ENCODE results near the gene TRAFD1.
"Not testable (repeated sequence)": the region's sequence is repeated elsewhere in the genome, so short reads cannot be mapped to it uniquely, and the experiment has no call there.

TRAFD1 gene

GRCh38 chr12:112125250-112125999, at the start of gene TRAFD1:
Gene TRAFD1, plus strand, starts transcription at chr12:112125560. Its CDS starts 4,963 bp downstream, at chr12:112130523.
- peak within 1 kb of the TSS; percentile 80 to 93 for H3K27ac ChIP-seq (ENCODE audit: low read depth in 2 of 2, low read length in 2 of 2)
- H3K9me3 ChIP-seq (ENCODE audit: control insufficient read depth in 2 of 2, low read length in 2 of 2) = no peaks in the 10 kb centered on the region
- H3K4me3 ChIP-seq (ENCODE audit: low read length in 2 of 2) = peak within 1 kb of the TSS; percentile 92 to 99
- H3K9ac ChIP-seq (ENCODE audit: low read depth in 1 of 2, low read length in 2 of 2) = peak within 1 kb of the TSS; percentile 93 to 97
- H3K36me3 ChIP-seq (ENCODE audit: control insufficient read depth in 2 of 2, insufficient read depth in 2 of 2, low read length in 2 of 2) = no peaks in the 10 kb centered on the region
- peaks cover 13 to 19% of the 10 kb centered on the region in 2 donors for H3K4me1 ChIP-seq (ENCODE audit: control insufficient read depth in 2 of 2, insufficient read depth in 2 of 2, low read length in 2 of 2)
- H3K27me3 ChIP-seq (ENCODE audit: control insufficient read depth in 2 of 2, insufficient read depth in 2 of 2, low read length in 2 of 2) = no peaks in the 10 kb centered on the region

- Histone ChIP-seq H3K9ac (ENCODE audit: low read depth in 1 of 2, low read length in 2 of 2) (no peak overlapping the region), H3K27ac (ENCODE audit: low read depth in 2 of 2, low read length in 2 of 2) (no peak overlapping the region), H3K9me3 (ENCODE audit: control insufficient read depth in 2 of 2, low read length in 2 of 2) (no peaks in the 10 kb centered on the region), H3K36me3 (ENCODE audit: control insufficient read depth in 2 of 2, insufficient read depth in 2 of 2, low read length in 2 of 2) (peaks cover 16 to 34% of the 10 kb centered on the region in 2 donors), H3K4me3 (ENCODE audit: low read length in 2 of 2) (no peak overlapping the region), H3K27me3 (ENCODE audit: control insufficient read depth in 2 of 2, insufficient read depth in 2 of 2, low read length in 2 of 2) (no peaks in the 10 kb centered on the region), H3K4me1 (ENCODE audit: control insufficient read depth in 2 of 2, insufficient read depth in 2 of 2, low read length in 2 of 2) (no peaks in the 10 kb centered on the region)
Observed at GRCh38 chr12:112087055-112087850, 38.1 kb upstream of the TRAFD1 start.

GRCh38 chr12:112087851-112088250, 37.5 kb upstream of the TRAFD1 start:
- Histone ChIP-seq H3K9me3 (ENCODE audit: control insufficient read depth in 2 of 2, low read length in 2 of 2) (no peaks in the 10 kb centered on the region), H3K4me3 (ENCODE audit: low read length in 2 of 2) (no peak overlapping the region), H3K27me3 (ENCODE audit: control insufficient read depth in 2 of 2, insufficient read depth in 2 of 2, low read length in 2 of 2) (no peaks in the 10 kb centered on the region), H3K27ac (ENCODE audit: low read depth in 2 of 2, low read length in 2 of 2) (no peak overlapping the region), H3K9ac (ENCODE audit: low read depth in 1 of 2, low read length in 2 of 2) (no peak overlapping the region), H3K36me3 (ENCODE audit: control insufficient read depth in 2 of 2, insufficient read depth in 2 of 2, low read length in 2 of 2) (peaks cover 16 to 32% of the 10 kb centered on the region in 2 donors), H3K4me1 (ENCODE audit: control insufficient read depth in 2 of 2, insufficient read depth in 2 of 2, low read length in 2 of 2) (no peaks in the 10 kb centered on the region)

DNA sequence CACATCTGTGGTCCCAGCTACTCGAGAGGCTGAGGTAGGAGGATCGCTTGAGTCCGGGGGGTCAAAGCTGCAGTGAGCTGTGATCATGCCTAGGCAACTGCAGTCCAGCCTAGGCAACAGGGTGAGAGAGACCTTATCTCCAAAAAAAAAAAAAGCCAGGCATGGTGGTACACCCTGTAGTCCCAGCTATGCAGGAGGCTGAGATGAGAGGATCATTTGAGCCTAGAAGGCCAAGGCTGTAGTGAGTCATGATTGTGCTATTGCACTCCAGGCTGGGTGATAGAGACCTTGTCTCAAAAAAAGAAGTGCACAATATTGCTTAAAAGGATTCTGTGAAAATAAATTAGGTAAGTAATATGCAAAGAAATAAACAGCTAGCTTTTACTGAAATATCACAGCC, 33.8 kb upstream of the TRAFD1 start:
- no peaks in the 10 kb centered on the region for H3K9me3 ChIP-seq (ENCODE audit: control insufficient read depth in 2 of 2, low read length in 2 of 2)
- no peaks in the 10 kb centered on the region for H3K4me1 ChIP-seq (ENCODE audit: control insufficient read depth in 2 of 2, insufficient read depth in 2 of 2, low read length in 2 of 2)
- no peaks in the 10 kb centered on the region for H3K27me3 ChIP-seq (ENCODE audit: control insufficient read depth in 2 of 2, insufficient read depth in 2 of 2, low read length in 2 of 2)
- no peak overlapping the region for H3K27ac ChIP-seq (ENCODE audit: low read depth in 2 of 2, low read length in 2 of 2)
- peaks cover 16 to 32% of the 10 kb centered on the region in 2 donors for H3K36me3 ChIP-seq (ENCODE audit: control insufficient read depth in 2 of 2, insufficient read depth in 2 of 2, low read length in 2 of 2)
- no peak overlapping the region for H3K4me3 ChIP-seq (ENCODE audit: low read length in 2 of 2)
- no peak overlapping the region for H3K9ac ChIP-seq (ENCODE audit: low read depth in 1 of 2, low read length in 2 of 2)

DNA sequence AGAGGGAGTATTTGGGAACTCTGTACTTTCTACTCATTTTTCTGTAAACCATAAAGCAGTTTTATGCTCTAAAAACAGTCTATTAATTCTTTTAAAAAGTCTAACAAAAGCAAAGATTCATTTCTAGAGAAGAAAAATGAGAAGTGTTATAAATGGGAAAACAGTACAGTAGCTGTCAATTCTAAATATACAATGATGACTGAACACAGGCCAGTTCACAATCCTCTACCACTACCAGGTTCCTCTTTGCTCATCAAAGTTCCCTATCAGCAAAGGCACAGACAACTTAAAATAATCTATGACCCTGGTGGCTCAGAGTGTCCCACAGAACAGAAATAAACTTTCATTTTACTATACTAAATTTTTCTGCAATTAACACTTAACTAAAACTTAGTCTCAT, 29.3 kb upstream of the TRAFD1 start:
- Histone ChIP-seq H3K27me3 (ENCODE audit: control insufficient read depth in 2 of 2, insufficient read depth in 2 of 2, low read length in 2 of 2) (no peaks in the 10 kb centered on the region), H3K4me3 (ENCODE audit: low read length in 2 of 2) (no peak overlapping the region), H3K9ac (ENCODE audit: low read depth in 1 of 2, low read length in 2 of 2) (no peak overlapping the region), H3K27ac (ENCODE audit: low read depth in 2 of 2, low read length in 2 of 2) (no peak overlapping the region), H3K36me3 (ENCODE audit: control insufficient read depth in 2 of 2, insufficient read depth in 2 of 2, low read length in 2 of 2) (peaks cover 8 to 13% of the 10 kb centered on the region in 2 donors), H3K4me1 (ENCODE audit: control insufficient read depth in 2 of 2, insufficient read depth in 2 of 2, low read length in 2 of 2) (no peaks in the 10 kb centered on the region), H3K9me3 (ENCODE audit: control insufficient read depth in 2 of 2, low read length in 2 of 2) (no peaks in the 10 kb centered on the region)

DNA sequence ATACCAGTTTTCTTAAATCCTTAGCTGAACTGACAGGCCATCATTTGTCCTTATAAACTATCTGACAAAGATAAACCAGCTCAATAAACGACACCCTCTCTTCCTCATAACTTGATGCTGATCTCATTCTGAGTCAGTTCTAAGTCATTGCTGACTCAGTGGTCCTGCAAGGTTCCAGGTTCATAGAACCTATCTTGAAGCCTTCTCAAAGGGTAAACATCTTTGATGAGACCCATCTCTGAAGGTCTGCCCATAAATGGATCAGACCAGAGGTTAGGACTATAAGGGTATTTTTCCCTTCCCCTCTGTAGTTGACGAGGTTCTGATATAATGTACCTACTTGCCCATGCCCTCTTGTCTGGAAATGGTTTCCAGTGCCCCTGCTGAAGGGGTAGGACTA, 28.7 kb upstream of the TRAFD1 start:
- no peak overlapping the region for H3K9ac ChIP-seq (ENCODE audit: low read depth in 1 of 2, low read length in 2 of 2)
- no peaks in the 10 kb centered on the region for H3K9me3 ChIP-seq (ENCODE audit: control insufficient read depth in 2 of 2, low read length in 2 of 2)
- H3K36me3 ChIP-seq (ENCODE audit: control insufficient read depth in 2 of 2, insufficient read depth in 2 of 2, low read length in 2 of 2) = peaks cover 5 to 9% of the 10 kb centered on the region in 2 donors
- no peak overlapping the region for H3K27ac ChIP-seq (ENCODE audit: low read depth in 2 of 2, low read length in 2 of 2)
- no peaks in the 10 kb centered on the region for H3K4me1 ChIP-seq (ENCODE audit: control insufficient read depth in 2 of 2, insufficient read depth in 2 of 2, low read length in 2 of 2)
- H3K4me3 ChIP-seq (ENCODE audit: low read length in 2 of 2) = no peak overlapping the region
- H3K27me3 ChIP-seq (ENCODE audit: control insufficient read depth in 2 of 2, insufficient read depth in 2 of 2, low read length in 2 of 2) = no peaks in the 10 kb centered on the region

GRCh38 chr12:112097641-112098040, 27.7 kb upstream of the TRAFD1 start:
- H3K4me3 ChIP-seq (ENCODE audit: low read length in 2 of 2) = no peak overlapping the region

GRCh38 chr12:112100500-112100899, 24.9 kb upstream of the TRAFD1 start:
- not testable (repeated sequence) for H3K36me3 ChIP-seq (ENCODE audit: control insufficient read depth in 2 of 2, insufficient read depth in 2 of 2, low read length in 2 of 2)

More at GRCh38 chr12:112097641-112098040, 27.7 kb upstream of the TRAFD1 start:
- Histone ChIP-seq H3K27ac (ENCODE audit: low read depth in 2 of 2, low read length in 2 of 2) (no peak overlapping the region), H3K36me3 (ENCODE audit: control insufficient read depth in 2 of 2, insufficient read depth in 2 of 2, low read length in 2 of 2) (peaks cover 5 to 9% of the 10 kb centered on the region in 2 donors), H3K4me1 (ENCODE audit: control insufficient read depth in 2 of 2, insufficient read depth in 2 of 2, low read length in 2 of 2) (no peaks in the 10 kb centered on the region), H3K27me3 (ENCODE audit: control insufficient read depth in 2 of 2, insufficient read depth in 2 of 2, low read length in 2 of 2) (no peaks in the 10 kb centered on the region), H3K9me3 (ENCODE audit: control insufficient read depth in 2 of 2, low read length in 2 of 2) (no peaks in the 10 kb centered on the region), H3K9ac (ENCODE audit: low read depth in 1 of 2, low read length in 2 of 2) (no peak overlapping the region)

GRCh38 chr12:112102127-112102526, 23.2 kb upstream of the TRAFD1 start:
- Histone ChIP-seq H3K9ac (ENCODE audit: low read depth in 1 of 2, low read length in 2 of 2) (no peak overlapping the region), H3K27ac (ENCODE audit: low read depth in 2 of 2, low read length in 2 of 2) (no peak overlapping the region), H3K4me3 (ENCODE audit: low read length in 2 of 2) (no peak overlapping the region), H3K9me3 (ENCODE audit: control insufficient read depth in 2 of 2, low read length in 2 of 2) (no peaks in the 10 kb centered on the region), H3K4me1 (ENCODE audit: control insufficient read depth in 2 of 2, insufficient read depth in 2 of 2, low read length in 2 of 2) (peaks cover 0 to 4% of the 10 kb centered on the region in 2 donors), H3K36me3 (ENCODE audit: control insufficient read depth in 2 of 2, insufficient read depth in 2 of 2, low read length in 2 of 2) (peaks cover 5 to 11% of the 10 kb centered on the region in 2 donors), H3K27me3 (ENCODE audit: control insufficient read depth in 2 of 2, insufficient read depth in 2 of 2, low read length in 2 of 2) (no peaks in the 10 kb centered on the region)

More at GRCh38 chr12:112100500-112100899, 24.9 kb upstream of the TRAFD1 start:
- H3K27ac ChIP-seq (ENCODE audit: low read depth in 2 of 2, low read length in 2 of 2); H3K4me3 ChIP-seq (ENCODE audit: low read length in 2 of 2); H3K4me1 ChIP-seq (ENCODE audit: control insufficient read depth in 2 of 2, insufficient read depth in 2 of 2, low read length in 2 of 2); H3K27me3 ChIP-seq (ENCODE audit: control insufficient read depth in 2 of 2, insufficient read depth in 2 of 2, low read length in 2 of 2); H3K9me3 ChIP-seq (ENCODE audit: control insufficient read depth in 2 of 2, low read length in 2 of 2); H3K9ac ChIP-seq (ENCODE audit: low read depth in 1 of 2, low read length in 2 of 2): not testable (repeated sequence)

DNA sequence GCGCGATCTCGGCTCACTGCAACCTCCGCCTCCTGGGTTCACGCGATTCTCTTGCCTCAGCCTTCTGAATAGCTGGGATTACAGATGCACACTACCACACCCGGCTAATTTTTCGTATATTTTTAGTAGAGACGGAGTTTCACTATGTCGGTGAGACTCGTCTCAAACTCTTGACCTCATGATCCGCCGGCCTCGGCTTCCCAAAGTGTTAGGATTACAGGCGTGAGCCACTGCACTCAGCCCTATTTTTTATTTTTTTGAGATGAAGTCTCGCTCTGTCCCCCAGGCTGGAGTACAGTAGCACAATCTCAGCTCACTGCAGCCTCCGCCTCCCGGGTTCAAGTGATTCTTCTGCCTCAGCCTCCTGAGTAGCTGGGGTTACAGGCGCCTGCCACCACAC, 22.6 kb upstream of the TRAFD1 start:
- not testable (repeated sequence) for H3K27ac ChIP-seq (ENCODE audit: low read depth in 2 of 2, low read length in 2 of 2); H3K9ac ChIP-seq (ENCODE audit: low read depth in 1 of 2, low read length in 2 of 2); H3K9me3 ChIP-seq (ENCODE audit: control insufficient read depth in 2 of 2, low read length in 2 of 2); H3K27me3 ChIP-seq (ENCODE audit: control insufficient read depth in 2 of 2, insufficient read depth in 2 of 2, low read length in 2 of 2); H3K4me1 ChIP-seq (ENCODE audit: control insufficient read depth in 2 of 2, insufficient read depth in 2 of 2, low read length in 2 of 2); H3K4me3 ChIP-seq (ENCODE audit: low read length in 2 of 2)
- H3K36me3 ChIP-seq (ENCODE audit: control insufficient read depth in 2 of 2, insufficient read depth in 2 of 2, low read length in 2 of 2) = peaks cover 5 to 11% of the 10 kb centered on the region in 2 donors
